GM18909 (cell line): ENCODE measurements around the gene FBRSL1.
"Not testable (repeated sequence)": the region's sequence is repeated elsewhere in the genome, so short reads cannot be mapped to it uniquely, and the experiment has no call there.

Experiments
- ATAC-seq: cut with Tn5 transposase; IDR thresholded peaks from one replicate; pipeline ENCODE4 v1.9.1; 2021; ENCODE audit warnings: mild to moderate bottlenecking; ENCODE audit not compliant: unreplicated experiment, poor library complexity

The FBRSL1 gene

GRCh38 chr12:132453361-132454192 lies 36.4 kb upstream of the FBRSL1 start:
- ATAC-seq, result no peak

DNA sequence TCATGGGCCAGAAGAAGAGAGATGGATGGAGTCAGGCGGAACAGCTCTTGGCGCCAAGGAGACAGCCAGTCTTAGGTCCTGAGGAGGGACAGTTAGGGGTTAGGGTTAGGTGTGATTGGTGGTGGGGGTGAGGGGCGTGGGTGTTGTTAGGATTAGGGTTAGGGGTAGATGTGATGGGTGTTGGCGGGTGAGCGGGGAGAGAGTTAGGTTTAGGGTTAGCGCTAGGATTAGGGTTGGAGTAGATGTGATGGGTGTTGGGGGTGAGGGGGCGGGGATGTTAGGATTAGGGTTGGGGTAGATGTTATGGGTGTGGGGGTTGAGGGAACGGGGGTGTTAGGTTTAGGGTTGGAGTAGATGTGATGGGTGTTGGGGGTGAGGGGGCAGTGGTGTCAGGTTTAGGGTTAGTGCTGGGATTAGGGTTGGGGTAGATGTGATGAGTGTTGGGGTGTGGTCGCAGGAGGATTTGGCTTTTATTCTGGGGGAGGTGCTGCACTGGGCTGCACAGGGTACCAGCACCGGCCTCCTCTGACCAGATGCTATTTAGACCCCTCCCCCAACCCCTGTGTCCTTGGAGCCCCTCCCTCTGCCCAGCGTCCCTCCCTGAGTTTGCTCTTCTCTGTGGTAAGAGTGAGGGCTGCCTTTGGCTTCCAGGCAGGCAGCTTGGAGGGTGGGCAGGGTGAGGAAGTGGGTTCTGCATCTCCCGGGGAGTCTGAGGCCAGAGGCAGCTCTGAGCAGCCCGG lies 35.6 kb upstream of the FBRSL1 start:
- no peak for ATAC-seq

- no peak for ATAC-seq
These were observed 35.0 kb upstream of the FBRSL1 start for GRCh38 chr12:132454933-132455418.

DNA sequence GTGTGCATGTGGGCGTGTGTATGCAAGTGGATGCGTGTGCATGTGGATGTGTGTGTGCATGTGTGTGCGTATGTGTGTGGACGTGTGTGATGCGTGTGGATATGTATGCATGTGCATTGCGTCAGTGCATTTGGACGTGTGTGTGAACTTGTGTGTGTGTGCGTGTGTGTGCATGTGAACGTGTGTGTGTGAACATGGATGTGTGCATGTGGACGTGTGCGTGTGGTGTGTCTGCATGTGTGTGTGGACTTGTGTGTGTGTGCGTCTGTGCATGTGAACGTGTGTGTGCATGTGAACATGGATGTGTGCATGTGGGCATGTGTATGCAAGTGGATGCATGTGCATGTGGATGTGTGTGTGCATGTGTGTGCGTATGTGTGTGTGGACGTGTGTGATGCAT lies 34.4 kb upstream of the FBRSL1 start:
- ATAC-seq, result no peak

DNA sequence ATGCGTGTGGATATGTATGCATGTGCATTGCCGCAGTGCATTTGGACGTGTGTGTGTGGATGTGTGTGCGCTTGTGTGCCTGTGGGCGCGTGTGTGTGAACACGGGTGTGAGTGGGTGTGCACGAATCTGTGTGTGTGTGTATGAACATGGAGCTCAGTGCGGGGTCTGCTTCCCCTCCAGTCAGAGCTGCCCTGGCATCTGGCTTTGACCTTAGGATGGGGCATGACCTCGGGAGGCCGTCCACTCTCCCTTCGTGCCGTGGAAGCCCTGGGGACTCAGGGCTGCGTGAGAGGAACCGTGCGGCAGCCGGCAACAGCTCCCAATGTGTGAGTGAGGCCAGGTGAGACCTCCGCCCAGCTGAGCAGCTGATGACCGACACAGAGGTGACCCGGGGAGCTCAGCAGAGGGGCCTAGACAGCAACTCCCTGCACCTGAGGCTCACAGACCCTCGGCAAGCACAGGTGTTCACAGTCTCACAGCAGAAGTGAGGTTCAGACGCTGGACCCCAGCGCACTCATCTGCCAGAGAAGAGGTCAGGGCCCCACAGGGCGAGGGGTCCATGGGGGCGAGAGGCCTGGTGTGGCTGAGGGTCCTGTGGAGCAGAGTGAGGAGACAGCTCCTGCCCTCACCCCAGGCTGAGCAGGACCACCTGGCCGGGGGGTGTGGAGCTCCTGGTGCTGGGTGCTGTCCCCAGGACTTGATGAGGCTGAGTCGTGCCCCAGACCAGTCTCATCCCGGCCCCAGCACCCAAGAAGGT lies 33.6 kb upstream of the FBRSL1 start:
- no peak for ATAC-seq

- ATAC-seq, result no peak
These were observed 32.9 kb upstream of the FBRSL1 start for GRCh38 chr12:132456944-132457495.

DNA sequence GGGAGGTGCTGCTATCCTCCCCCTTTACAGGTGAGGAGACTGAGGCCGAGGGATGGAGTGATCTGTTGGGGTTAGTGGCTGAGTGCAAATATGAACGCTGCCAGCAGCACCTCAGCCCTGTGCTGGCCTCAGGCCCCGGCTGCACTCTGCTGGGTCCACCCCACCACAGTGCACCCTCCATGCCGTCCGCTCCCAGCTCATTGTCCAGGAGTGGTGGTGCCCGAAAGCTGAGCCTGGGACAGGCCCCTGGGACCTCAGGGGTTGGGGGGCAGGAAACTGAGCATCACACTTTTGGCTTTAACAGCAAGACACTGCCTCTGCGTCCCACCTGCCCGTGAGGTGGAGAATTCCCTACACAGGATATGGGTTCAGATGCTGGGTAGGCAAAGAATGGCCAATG lies 31.5 kb upstream of the FBRSL1 start:
- ATAC-seq, result no peak

DNA sequence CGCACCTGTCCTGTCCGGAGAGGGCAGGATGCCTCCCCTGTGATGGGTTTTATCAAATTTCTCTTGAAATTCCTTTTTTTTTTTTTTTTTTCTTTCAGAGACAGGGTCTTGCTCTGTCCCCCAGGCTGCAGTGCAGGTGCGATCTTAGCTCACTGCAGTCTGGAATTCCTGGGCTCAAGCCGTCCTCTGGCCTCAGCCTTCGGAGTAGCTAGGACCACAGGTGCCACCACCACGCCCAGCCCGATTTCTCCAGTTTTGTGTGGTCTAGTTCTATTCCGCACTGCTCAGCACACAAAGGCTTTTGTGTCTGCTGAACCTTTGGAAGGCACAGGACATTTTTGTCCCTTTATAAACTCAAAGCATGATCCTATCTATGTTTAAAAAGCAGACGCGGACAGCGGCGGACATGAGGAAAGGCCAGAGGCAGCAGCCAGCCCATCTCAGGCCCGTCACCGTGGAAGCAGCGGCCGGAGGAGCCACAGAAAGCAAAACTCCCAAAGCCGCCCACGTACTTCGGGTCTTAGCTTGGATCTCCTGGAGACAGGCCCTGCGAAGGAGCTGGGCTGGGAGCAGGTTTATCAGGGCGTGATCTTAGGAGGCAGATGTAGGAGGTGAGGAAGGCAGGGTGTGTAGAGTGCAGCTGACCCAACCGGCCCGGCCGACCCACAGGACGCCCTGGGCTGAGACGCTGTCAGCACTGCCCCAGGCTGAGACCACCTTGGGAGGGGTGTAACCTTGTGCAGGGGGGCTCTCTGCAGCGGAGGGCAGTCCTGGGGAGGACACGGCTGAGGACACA lies 30.9 kb upstream of the FBRSL1 start:
- ATAC-seq, result no peak

- ATAC-seq, result no peak
These were observed 29.4 kb upstream of the FBRSL1 start for GRCh38 chr12:132460571-132460970.

DNA sequence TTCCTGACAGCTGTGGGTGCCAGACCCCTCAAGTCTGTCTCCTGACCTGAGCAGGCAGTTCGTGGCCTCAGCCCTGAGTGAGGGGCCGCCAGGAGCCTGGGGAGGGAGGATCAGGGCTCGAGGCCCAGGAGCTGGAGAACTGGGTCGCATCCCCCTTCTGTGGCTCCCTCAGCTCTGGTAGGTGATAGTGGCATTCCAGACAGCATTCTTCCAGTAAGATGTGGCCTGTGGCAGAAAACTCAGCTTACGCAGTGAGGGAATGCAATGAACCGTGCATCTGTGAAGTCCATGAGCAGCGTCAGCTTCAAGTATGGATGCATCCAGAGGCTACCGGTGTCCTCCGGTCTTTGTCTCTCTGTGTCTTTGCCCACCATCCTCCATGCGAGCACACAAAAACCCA lies 28.4 kb upstream of the FBRSL1 start:
- no peak for ATAC-seq

- no peak for ATAC-seq
These were observed 27.2 kb upstream of the FBRSL1 start for GRCh38 chr12:132462788-132463187.

GRCh38 chr12:132463284-132463924 lies 26.5 kb upstream of the FBRSL1 start:
- ATAC-seq, result not testable (repeated sequence)

- ATAC-seq, result not testable (repeated sequence)
These were observed 25.6 kb upstream of the FBRSL1 start for GRCh38 chr12:132464304-132464703.

DNA sequence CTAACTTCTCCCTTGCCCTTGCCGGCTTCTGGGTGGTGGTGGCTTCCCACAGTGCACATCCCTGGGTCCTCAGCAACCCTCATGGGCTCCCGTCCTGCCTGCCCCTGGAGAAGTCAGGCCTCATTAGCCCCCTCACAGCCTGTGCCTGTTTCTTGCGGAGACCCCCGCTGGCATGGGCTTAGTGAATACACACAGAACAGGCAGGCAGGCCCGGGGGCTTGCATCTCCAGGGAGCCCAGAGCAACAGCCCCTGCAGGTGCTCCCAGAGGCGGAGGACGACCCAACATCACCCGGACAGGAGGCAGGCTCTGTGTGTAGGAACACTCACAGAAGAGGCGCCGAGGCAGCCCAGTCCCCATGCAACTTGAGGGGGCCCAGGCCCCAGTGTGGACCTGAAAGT lies 25.1 kb upstream of the FBRSL1 start:
- no peak for ATAC-seq

GRCh38 chr12:132465269-132466190 lies 24.4 kb upstream of the FBRSL1 start:
- ATAC-seq, result no peak

GRCh38 chr12:132466241-132467201 lies 23.4 kb upstream of the FBRSL1 start:
- no peak for ATAC-seq

- no peak for ATAC-seq
These were observed 22.4 kb upstream of the FBRSL1 start for GRCh38 chr12:132467511-132467910.
